ENCODE data around the gene ARHGEF3. TPM values are rescaled to one million over a fixed set of nuclear protein-coding genes. Genes with fewer than 3 reads are reported as not detected.

Gene ARHGEF3
- total and polyA plus RNA-seq, 8 donors: 19.5 to 34.1 (median 24.4) TPM

- peak; percentile 2 for ATAC-seq
- no peak for TF ChIP-seq CTCF (IDR thresholded peaks at IDR 0.05)
- no peaks in the 10 kb centered on the region for H3K9me3 ChIP-seq
- peaks cover 20 to 90% of the 10 kb centered on the region in 2 donors for H3K4me1 ChIP-seq
- H3K4me3 ChIP-seq: no peak overlapping the region
- no peak for DNase-seq
- H3K36me3 ChIP-seq: no peaks in the 10 kb centered on the region
- peak overlapping the region; percentile 70 to 74 for H3K27ac ChIP-seq
- H3K27me3 ChIP-seq: no peaks in the 10 kb centered on the region
- intact Hi-C loops (cut with DNase I): loop anchor here in 1 of 2 donors (5.0 kb wide), 1 partner anchor 94 kb away; no protein-coding TSS in a partner anchor
These were observed 5.5 kb downstream of the ARHGEF3 start for GRCh38 chr3:56796202-56796601.

GRCh38 chr3:56795829-56796185, 5.9 kb downstream of the ARHGEF3 start:
- Histone ChIP-seq H3K9me3 (no peaks in the 10 kb centered on the region), H3K36me3 (no peaks in the 10 kb centered on the region), H3K27ac (peak overlapping the region; percentile 70 to 74), H3K4me1 (peaks cover 20 to 90% of the 10 kb centered on the region in 2 donors), H3K4me3 (no peak overlapping the region), H3K27me3 (no peaks in the 10 kb centered on the region)
- no peak for DNase-seq
- intact Hi-C loops (cut with DNase I): loop anchor here in 1 of 2 donors (5.0 kb wide), 1 partner anchor 94 kb away; no protein-coding TSS in a partner anchor
- peak; percentile 4 for ATAC-seq
- TF ChIP-seq CTCF (IDR thresholded peaks at IDR 0.05): no peak

- intact Hi-C loops (cut with DNase I): loop anchor here in 1 of 2 donors (5.0 kb wide), 1 partner anchor 93 kb away; no protein-coding TSS in a partner anchor
- TF ChIP-seq CTCF (IDR thresholded peaks at IDR 0.05): no peak
- DNase-seq (peak in 1 of 4 donors; percentile 31), ATAC-seq (peak; percentile 46)
- Histone ChIP-seq H3K27me3 (no peaks in the 10 kb centered on the region), H3K4me3 (no peak overlapping the region), H3K27ac (peak overlapping the region; percentile 70 to 74), H3K36me3 (no peaks in the 10 kb centered on the region), H3K9me3 (no peaks in the 10 kb centered on the region), H3K4me1 (peaks cover 20 to 90% of the 10 kb centered on the region in 2 donors)
These were observed 6.5 kb downstream of the ARHGEF3 start for GRCh38 chr3:56795097-56795828.

- no peak overlapping the region for H3K4me3 ChIP-seq
- H3K27ac ChIP-seq: peak overlapping the region in 1 of 2 donors; percentile 93
- intact Hi-C loops (cut with DNase I): no loop called here
- ATAC-seq: no peak
- no peaks in the 10 kb centered on the region for H3K27me3 ChIP-seq
- peaks cover 10 to 90% of the 10 kb centered on the region in 2 donors for H3K4me1 ChIP-seq
- no peak for DNase-seq
- H3K36me3 ChIP-seq: no peaks in the 10 kb centered on the region
- H3K9me3 ChIP-seq: no peaks in the 10 kb centered on the region
- no peak for TF ChIP-seq CTCF (IDR thresholded peaks at IDR 0.05)
These were observed 9.6 kb downstream of the ARHGEF3 start for GRCh38 chr3:56792193-56792592.

- H3K4me3 ChIP-seq: no peak overlapping the region
- H3K36me3 ChIP-seq: no peaks in the 10 kb centered on the region
- no peak for ATAC-seq
- peaks cover 0 to 90% of the 10 kb centered on the region in 2 donors for H3K4me1 ChIP-seq
- intact Hi-C loops (cut with DNase I): no loop called here
- TF ChIP-seq CTCF (IDR thresholded peaks at IDR 0.05): no peak
- no peaks in the 10 kb centered on the region for H3K9me3 ChIP-seq
- no peak for DNase-seq
- H3K27me3 ChIP-seq: no peaks in the 10 kb centered on the region
- peak overlapping the region in 1 of 2 donors; percentile 93 for H3K27ac ChIP-seq
These were observed 11.5 kb downstream of the ARHGEF3 start for GRCh38 chr3:56790016-56790821.

All from left lung (tissue), 10 donors.